Stimulated activated CD8-positive, alpha-beta memory T cell treated with anti-CD3 and anti-CD28 coated beads, Interleukin-7, amount 100 ng/mL, for 4 hours (primary cell): ENCODE measurements around the gene CTSE.

Source experiments
- DNase-seq, 2 donors: peaks; one replicate each; pipeline ENCODE4 v3.0.0-alpha.2; 2020; ENCODE audit warnings: low read depth in 2 of 2

The CTSE gene

GRCh38 chr1:205991237-205991636 lies 32.5 kb downstream of the CTSE start:
- no peak for DNase-seq

GRCh38 chr1:205990226-205990625 lies 33.5 kb downstream of the CTSE start:
- DNase-seq, result no peak

GRCh38 chr1:205989786-205990185 lies 33.9 kb downstream of the CTSE start:
- DNase-seq, result no peak

- DNase-seq, result no peak
Observed at GRCh38 chr1:205988585-205988995, 35.1 kb downstream of the CTSE start.

- no peak for DNase-seq
Observed at GRCh38 chr1:205986861-205987260, 36.8 kb downstream of the CTSE start.

GRCh38 chr1:205986292-205986691 lies 37.4 kb downstream of the CTSE start:
- DNase-seq, result no peak

- no peak for DNase-seq
Observed at GRCh38 chr1:205985330-205986005, 38.2 kb downstream of the CTSE start.

- no peak for DNase-seq
Observed at GRCh38 chr1:205983925-205984725, 39.6 kb downstream of the CTSE start.

GRCh38 chr1:205981257-205981656 lies 42.4 kb downstream of the CTSE start:
- no peak for DNase-seq

GRCh38 chr1:205980237-205980870 lies 43.3 kb downstream of the CTSE start:
- DNase-seq, result no peak

GRCh38 chr1:205979301-205979700 lies 44.4 kb downstream of the CTSE start:
- DNase-seq, result no peak

- no peak for DNase-seq
Observed at GRCh38 chr1:205978676-205979075, 45.0 kb downstream of the CTSE start.

- peak; percentile 52 to 53 for DNase-seq
Observed at GRCh38 chr1:205977402-205978014, 46.2 kb downstream of the CTSE start.

- no peak for DNase-seq
Observed at GRCh38 chr1:205976708-205977401, 46.8 kb downstream of the CTSE start.

- no peak for DNase-seq
Observed at GRCh38 chr1:205976036-205976435, 47.7 kb downstream of the CTSE start.

GRCh38 chr1:205975387-205975998 lies 48.2 kb downstream of the CTSE start:
- DNase-seq, result no peak

GRCh38 chr1:205974712-205975111 lies 49.0 kb downstream of the CTSE start:
- no peak for DNase-seq

- no peak for DNase-seq
Observed at GRCh38 chr1:205973377-205974232, 50.1 kb downstream of the CTSE start.

GRCh38 chr1:205972491-205973168 lies 51.1 kb downstream of the CTSE start:
- no peak for DNase-seq

GRCh38 chr1:205972081-205972480 lies 51.6 kb downstream of the CTSE start:
- DNase-seq, result no peak
